NCI-H2196 treated with DMSO at 0.1 percent for 48 hours (cell line): Measurements from ENCODE around the gene PLA2R1.
"Not testable (repeated sequence)": the region's sequence is repeated elsewhere in the genome, so short reads cannot be mapped to it uniquely, and the experiment has no call there.

Experiments used
- DNase-seq: peaks from one replicate; lab custom pipeline; 2025; ENCODE audit not compliant: unreplicated experiment; lab: John Stamatoyannopoulos, UW

PLA2R1 gene

GRCh38 chr2:160063879-160064612 is 1.6 kb upstream of the PLA2R1 start:
- DNase-seq = no peak

- no peak for DNase-seq
These were observed 856 bp upstream of the PLA2R1 start for GRCh38 chr2:160063271-160063670.

- no peak for DNase-seq
These were observed 497 bp downstream of the PLA2R1 start for GRCh38 chr2:160061944-160062291.

DNA sequence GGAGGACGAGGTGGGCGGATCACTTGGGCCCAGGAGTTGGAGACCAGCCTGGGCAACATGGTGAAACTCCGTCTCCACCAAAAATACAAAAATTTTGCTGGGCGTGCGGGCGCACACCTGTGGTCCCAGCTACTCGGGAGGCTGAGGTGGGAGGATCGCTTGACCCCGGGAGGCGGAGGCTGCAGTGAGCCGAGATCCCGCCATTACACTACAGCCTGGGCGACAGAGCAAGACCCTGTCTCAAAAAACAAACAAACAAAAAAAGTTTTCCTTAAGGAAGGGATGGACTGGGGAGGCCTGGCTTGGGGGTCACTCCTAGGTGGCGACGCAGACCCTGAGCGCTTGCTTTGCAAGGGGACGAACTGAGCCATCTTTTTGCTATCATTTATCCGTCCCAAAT is 882 bp downstream of the PLA2R1 start:
- DNase-seq = no peak

- no peak for DNase-seq
These were observed 2.1 kb downstream of the PLA2R1 start for GRCh38 chr2:160060297-160060696.

GRCh38 chr2:160057356-160057755 is 5.1 kb downstream of the PLA2R1 start:
- DNase-seq = no peak

DNA sequence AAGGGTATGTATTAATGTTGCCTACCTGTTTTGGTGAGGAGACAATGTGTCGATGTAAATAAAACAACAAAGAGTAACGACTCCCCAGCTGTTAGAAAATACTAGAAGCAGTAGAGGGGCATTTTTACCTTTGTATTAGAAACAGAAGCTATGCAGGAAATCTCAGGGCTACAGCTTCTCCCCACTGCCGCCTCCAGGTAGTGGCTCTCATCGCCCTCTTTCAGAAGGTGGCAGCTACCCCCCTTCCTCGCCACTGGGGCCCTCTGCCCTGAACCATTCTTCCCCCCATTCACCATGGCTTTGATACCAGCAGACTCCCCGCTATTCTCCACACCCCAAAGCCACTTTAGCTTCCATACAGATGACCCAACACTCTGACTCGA is 6.7 kb downstream of the PLA2R1 start:
- DNase-seq = no peak

GRCh38 chr2:160054984-160055725 is 7.3 kb downstream of the PLA2R1 start:
- no peak for DNase-seq

- DNase-seq = no peak
These were observed 8.5 kb downstream of the PLA2R1 start for GRCh38 chr2:160053946-160054345.

DNA sequence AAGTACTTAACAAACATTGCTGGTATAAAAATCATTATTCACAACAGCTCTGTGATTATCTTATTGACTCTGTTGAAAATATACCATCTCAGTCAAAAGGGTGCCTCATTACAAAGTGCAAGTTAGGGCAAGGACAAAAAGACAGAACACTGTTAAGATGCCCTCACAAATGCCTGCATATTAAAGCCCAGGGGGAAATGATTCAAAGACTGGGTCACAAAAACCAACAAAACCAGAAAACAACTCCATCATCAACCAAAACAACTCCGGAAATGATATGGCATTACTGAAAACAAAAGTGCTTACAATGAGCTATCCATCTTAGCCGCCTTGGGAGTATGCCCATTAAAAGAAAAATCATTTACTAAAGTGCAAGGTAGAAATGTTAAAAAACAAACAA is 9.9 kb downstream of the PLA2R1 start:
- DNase-seq = no peak

GRCh38 chr2:160051371-160051800 is 11.0 kb downstream of the PLA2R1 start:
- DNase-seq = no peak

GRCh38 chr2:160050147-160050546 is 12.3 kb downstream of the PLA2R1 start:
- DNase-seq = no peak

GRCh38 chr2:160045703-160046210 is 16.7 kb downstream of the PLA2R1 start:
- no peak for DNase-seq

DNA sequence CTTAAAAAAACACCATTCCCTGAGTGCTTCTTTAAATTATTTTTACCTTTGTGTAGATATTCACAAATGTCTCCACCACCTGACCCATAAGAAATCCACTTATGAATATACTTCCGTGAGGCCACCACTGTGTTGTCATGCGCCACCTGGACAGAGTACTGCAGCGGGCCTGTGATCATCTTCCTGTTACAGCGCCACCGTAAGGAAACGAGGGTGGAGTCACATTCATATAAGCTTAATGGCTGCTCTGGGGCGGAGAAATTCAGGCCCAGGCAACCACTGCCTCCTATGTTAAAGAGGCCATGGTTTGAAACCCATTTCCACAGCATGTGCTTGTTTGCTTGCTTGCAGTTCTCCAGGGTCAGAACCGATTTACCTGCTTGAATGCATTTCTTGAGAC is 17.7 kb downstream of the PLA2R1 start:
- no peak for DNase-seq

DNA sequence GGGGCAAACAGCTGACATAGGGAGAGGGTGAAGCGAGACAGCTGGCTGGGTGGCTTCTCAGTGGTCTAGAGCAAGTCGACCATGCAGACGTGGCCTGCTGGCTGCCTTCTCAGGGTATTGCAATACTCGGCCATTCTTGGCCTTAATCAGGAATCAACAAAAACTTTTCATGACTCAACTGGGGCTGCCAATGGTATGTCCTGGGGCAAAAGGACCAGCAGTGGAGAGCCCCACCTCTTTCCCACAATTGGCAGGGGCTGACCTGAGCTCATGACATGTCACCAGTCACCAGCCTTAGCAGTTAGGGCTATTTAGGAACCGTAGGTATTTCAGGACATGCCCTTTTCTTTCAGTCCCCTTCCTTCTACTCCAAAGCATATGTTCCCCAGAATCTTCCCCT is 19.1 kb downstream of the PLA2R1 start:
- no peak for DNase-seq

DNA sequence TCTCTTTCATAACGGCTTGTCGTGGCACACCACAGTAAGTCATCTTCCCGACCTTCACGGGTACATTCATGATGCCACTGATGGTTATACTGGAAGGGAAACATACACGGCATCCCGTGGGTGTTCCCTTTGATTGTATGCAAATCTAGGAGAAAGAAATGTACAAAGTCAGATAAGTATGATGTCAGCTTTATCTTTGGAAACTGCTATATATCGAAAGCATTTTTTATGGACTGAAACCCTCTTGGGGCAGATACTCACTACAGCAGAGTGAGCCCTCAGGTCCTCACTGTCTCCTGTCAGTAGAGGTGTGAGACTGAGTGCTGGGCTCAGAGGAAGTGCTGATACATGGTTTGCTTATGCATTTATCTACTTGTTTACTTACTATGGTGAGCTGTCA is 20.4 kb downstream of the PLA2R1 start:
- no peak for DNase-seq

DNA sequence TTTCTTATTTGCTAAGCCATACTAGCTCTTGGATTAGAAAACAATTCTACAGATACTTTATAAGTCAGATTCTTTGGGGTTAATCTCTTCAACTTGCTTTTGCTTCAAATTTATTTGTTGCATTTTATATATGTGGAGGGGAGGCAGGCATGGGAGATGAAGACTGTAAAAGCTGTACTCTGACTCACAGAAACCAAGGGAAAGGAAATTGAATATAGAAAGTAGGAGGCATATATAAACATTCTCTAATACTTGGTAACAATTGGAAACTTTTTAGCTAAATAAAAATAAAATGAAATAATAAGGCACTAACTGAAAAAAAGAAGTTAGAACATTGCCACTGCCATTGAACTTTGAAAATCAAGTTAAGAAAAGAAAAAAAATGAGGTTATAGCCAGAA is 21.3 kb downstream of the PLA2R1 start:
- no peak for DNase-seq

GRCh38 chr2:160039166-160039903 is 23.1 kb downstream of the PLA2R1 start:
- peak; percentile 85 for DNase-seq

GRCh38 chr2:160038662-160039061 is 23.8 kb downstream of the PLA2R1 start:
- not testable (repeated sequence) for DNase-seq

GRCh38 chr2:160036736-160037135 is 25.7 kb downstream of the PLA2R1 start:
- no peak for DNase-seq

- no peak for DNase-seq
These were observed 27.3 kb downstream of the PLA2R1 start for GRCh38 chr2:160035125-160035524.

DNA sequence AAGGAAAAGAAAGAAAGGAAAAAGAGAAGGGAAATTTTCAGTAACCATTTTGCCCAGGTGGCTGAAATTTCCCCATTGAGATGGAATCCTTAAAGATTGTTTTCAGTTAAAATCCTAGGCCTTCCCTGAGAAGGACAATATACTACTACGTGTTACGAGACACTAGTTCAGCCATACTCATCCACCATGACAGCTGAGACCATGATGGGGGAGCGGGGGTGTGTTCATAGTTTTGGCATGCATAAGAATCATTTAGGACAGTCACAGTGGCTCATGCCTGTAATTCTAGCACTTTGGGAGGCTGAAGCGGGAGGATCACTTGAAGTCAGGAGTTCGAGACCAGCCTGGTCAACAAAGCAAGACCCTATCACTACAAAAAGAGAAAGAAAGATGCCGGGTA is 28.0 kb downstream of the PLA2R1 start:
- no peak for DNase-seq
